Peyer's patch (tissue), 4 donors: ENCODE data around the gene ZNF541.

Experiments
- POLR2A ChIP-seq, 2 donors: fragments of 450-650 bp; IDR thresholded peaks; one replicate each; pipeline ENCODE4 v1.5.1; 2017; ENCODE audit warnings: antibody characterized with exemption in 2 of 2, mild to moderate bottlenecking in 2 of 2, moderate library complexity in 2 of 2
- TF ChIP-seq, protein P1 (sequence below), 6 experiments: fragments of 450-650 bp in 4 of 6; fragments of 200-600 bp in 2 of 6; sonication (generic) in 1 of 6; IDR thresholded peaks; one replicate each; pipeline ENCODE4 v1.5.1; 2017 to 2019; ENCODE audit warnings: antibody characterized with exemption in 6 of 6, mild to moderate bottlenecking in 3 of 6, moderate library complexity in 1 of 6

DNA sequence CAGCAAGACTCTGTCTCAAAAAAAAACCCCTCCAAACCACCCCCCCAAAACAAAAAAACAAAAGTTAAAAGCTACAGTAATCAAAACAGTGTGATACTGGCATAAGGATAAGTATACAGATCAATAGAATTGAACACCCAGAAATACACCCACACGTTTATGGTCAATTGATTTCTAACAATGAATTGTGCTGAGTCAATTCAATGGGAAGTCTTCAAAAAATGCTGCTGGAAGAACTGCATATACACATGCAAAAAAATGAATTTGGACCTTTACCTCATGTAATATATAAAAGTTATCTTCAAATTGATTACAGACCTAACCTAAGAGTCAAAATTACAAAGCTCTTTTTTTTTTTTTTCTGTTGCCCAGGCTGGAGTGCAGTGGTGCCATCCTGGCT is 38.3 kb downstream of the ZNF541 start:
- TF ChIP-seq, protein P1, sequence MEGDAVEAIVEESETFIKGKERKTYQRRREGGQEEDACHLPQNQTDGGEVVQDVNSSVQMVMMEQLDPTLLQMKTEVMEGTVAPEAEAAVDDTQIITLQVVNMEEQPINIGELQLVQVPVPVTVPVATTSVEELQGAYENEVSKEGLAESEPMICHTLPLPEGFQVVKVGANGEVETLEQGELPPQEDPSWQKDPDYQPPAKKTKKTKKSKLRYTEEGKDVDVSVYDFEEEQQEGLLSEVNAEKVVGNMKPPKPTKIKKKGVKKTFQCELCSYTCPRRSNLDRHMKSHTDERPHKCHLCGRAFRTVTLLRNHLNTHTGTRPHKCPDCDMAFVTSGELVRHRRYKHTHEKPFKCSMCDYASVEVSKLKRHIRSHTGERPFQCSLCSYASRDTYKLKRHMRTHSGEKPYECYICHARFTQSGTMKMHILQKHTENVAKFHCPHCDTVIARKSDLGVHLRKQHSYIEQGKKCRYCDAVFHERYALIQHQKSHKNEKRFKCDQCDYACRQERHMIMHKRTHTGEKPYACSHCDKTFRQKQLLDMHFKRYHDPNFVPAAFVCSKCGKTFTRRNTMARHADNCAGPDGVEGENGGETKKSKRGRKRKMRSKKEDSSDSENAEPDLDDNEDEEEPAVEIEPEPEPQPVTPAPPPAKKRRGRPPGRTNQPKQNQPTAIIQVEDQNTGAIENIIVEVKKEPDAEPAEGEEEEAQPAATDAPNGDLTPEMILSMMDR (IDR thresholded peaks at IDR 0.05): no peak
- no peak for TF ChIP-seq POLR2A (IDR thresholded peaks at IDR 0.05)
